Stimulated activated CD8-positive, alpha-beta memory T cell treated with anti-CD3 and anti-CD28 coated beads, Interleukin-4, amount 100 ng/mL, for 48 hours (primary cell): ENCODE data around the gene FAM222B.
A peak's percentile ranks its signal among the peaks of the same experiment; 100 is the strongest.
"Not testable (repeated sequence)": the region's sequence is repeated elsewhere in the genome, so short reads cannot be mapped to it uniquely, and the experiment has no call there.

Experiments used
- DNase-seq: peaks from one replicate; pipeline ENCODE4 v3.0.0-alpha.2; 2020

Gene FAM222B, protein sequence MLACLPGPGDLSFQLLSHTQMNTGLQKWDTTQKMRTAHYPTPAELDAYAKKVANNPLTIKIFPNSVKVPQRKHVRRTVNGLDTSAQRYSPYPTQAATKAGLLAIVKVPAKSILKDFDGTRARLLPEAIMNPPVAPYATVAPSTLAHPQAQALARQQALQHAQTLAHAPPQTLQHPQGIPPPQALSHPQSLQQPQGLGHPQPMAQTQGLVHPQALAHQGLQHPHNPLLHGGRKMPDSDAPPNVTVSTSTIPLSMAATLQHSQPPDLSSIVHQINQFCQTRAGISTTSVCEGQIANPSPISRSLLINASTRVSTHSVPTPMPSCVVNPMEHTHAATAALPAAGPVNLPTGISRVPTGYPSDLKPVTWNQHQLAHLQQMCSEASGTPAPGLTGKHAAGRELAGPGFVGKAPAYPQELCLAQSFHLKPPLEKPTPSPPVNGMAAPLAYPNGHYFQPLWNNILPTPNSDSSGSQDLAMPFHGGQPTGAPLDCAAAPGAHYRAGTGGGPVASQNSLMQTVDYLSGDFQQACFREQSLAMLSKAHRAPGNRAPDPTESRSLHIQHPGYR

GRCh38 chr17:28842282-28843012 is at the start of gene FAM222B:
TSS of gene FAM222B (minus strand) at chr17:28842790. CDS start at chr17:28766667, 76,123 bp downstream.
- peak; percentile 90 for DNase-seq

DNA sequence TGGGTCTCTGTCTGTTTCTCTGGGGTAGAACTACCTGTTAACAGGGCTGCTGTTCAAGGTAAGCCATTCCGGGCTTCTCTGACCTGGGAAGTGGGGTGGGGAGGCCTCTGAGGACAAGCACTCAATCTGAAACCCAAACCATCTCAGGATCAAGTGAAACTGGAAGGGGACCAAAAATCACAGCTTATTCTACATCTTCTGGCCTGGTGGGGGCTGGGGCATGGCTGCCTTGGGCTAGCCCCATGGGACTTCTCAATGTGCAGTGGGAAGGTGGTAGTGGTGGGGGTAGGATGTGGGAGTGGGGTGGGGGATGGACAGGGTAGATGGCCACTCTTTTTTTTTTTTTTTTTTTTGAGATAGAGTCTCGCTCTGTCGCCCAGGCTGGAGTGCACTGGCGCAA is 49.4 kb upstream of the FAM222B start:
- no peak for DNase-seq

DNA sequence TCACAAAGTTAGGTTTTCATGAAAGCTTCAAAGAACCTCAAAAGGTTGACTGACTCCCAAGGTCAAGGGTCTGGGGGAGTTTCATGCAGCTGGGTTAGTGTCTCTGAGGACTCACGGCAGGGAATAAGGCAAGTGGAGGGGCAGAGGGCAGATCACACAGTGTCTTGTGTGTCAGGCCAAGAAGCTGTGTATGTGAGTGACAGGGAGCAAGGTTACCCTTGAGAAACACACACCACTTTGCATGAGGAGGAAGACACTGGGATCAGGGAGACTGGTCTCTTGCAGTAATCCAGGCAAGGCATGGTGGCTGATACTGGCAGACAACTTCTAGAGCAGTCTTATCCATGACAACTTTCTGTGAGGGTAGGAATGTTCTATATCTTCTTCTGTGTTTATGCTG is 48.6 kb upstream of the FAM222B start:
- DNase-seq, result no peak

DNA sequence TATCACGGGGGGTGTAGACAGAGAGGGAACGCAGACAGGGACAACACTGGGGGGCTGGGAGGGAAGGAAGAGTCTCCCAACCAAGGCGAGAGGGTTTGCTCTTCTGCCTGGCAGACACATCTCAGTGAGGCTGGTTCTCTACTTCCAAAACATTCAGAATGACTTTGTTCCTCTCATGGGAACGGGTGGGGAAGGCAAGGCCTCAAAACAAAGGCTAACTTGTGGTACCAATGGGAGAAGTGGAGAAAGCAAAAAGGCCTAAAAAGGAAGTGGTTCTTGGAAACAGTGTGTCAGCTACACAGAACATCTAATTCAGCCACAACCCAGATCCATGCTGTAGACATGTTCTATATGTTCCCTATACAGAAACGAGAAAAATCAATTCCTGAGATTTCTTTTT is 47.4 kb upstream of the FAM222B start:
- DNase-seq, result no peak

GRCh38 chr17:28888832-28889231 is 46.2 kb upstream of the FAM222B start:
- no peak for DNase-seq

DNA sequence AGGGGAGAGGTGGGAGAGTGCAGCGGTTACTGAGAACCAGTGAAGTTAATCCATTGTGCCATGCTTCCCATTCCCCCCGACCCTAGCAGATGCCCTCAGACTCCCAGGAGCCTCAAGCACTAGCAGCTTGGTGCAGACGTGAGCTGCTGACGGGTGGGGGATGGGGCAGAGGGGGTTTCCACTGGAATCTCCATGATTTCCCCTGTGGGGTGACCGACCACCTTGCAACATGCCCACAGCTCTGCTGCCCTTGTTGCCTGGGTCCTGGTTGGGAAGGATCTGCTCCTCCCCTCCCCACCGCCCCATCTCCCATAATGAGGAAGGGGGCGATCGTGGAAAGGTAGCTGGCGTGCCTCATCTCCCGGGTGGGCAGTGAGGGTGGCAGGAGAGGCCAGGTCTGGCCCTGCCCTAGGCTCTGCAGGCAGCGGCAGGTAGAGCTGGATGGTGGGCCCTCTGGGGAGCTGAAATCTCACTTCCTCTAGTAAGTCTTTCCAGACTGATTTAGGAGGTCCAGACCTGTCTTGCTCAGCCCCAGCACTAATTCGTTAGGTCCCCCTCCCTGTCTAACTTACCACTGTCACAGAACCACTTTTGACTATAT is 45.4 kb upstream of the FAM222B start:
- no peak for DNase-seq

- DNase-seq, result no peak
Observed at GRCh38 chr17:28885951-28886350, 43.4 kb upstream of the FAM222B start.

GRCh38 chr17:28885363-28885762 is 42.8 kb upstream of the FAM222B start:
- no peak for DNase-seq

- no peak for DNase-seq
Observed at GRCh38 chr17:28883967-28884702, 41.5 kb upstream of the FAM222B start.

DNA sequence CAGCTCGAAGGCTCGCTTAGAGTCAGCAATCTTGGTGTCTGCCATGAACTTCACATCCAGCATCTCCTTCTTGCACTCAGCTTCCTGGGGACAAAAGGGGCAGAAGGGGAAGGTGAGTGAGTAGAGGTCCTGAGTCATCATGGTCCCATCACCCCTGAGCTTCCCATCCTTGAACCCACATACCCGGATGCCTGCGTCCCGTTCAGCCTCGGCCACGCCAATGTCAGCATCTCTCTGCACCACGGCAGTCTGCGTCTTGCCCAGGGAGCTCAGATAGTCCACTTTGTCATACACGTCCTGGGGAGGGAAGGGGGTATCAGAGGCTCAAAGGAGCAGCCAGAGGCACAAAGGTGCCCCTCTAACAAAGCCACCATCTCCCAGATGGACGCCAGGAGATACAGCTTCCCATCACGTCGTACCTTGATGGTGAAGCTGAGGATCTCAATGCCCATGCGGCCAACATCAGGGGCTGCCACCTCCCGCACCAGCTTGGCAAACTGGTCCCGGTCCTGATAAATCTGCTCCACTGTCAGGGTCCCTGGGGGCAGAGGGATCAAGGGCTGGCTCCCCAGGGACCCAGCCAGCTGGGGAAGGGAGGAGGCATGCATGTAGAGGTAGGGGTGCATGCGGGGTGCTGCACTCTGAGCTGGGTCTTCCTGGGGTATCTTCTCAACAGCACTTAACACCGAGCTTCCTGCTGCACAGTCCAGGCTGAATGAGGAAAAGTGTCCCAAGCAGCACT is 39.7 kb upstream of the FAM222B start:
- no peak for DNase-seq

DNA sequence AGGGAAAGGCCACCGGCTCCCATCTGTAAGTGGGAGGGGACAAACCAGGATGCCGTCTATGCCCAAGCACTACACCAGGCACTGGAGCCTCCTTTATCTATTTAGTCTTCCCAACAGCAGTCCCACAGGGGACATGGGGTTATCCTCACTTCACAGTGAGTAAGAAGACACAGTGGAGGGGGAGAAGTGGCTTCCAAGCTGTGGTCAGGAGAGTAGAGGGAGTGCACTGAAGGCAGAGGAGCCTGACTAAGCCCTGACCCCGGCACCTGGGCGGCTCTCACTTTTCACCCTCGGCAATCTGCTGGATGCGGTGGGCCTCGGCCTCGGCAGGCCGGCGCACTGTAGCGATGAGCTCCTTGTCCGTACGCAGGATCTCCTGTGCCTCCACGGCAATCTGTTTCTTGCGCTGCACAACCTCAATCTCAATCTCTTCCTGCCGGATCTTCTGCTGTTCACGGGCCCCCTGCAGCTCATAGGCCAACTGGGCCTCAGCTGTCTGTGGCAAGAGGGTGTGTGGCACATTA is 39.0 kb upstream of the FAM222B start:
- DNase-seq, result no peak

GRCh38 chr17:28880572-28880945 is 38.0 kb upstream of the FAM222B start:
- DNase-seq, result no peak

DNA sequence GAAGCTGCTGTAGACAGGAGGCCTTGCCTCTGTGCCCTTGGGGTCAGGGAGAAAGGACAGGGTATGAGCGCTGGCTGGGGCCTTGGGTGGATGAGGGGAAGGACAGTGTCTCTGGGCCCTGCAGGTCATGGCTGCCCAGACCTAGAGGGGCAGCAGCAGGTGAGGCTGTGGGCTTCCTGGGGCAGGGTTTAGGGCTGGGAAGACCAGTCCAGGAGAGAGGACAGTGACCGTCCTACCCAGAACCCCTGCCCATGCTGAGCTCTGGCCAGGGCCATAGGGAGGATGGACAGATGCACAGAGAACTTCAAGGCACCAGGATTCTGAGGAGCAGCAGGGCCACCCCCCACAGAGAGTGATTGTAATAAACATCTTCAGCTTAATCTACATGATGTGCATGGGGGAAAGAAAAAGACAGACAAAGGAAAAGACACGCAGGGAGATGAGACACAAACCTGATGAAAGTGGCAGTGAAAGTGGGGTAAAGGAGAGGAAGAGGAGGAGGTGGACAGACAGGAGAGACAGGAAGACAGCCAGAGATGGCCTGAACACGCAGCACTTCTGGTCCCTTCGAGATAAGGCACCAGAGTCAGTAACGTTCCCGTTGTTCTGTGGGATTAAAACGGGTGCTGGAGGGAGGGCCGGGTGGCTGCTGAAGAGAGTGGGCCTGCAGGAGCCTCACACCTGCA is 37.4 kb upstream of the FAM222B start:
- DNase-seq, result no peak

GRCh38 chr17:28878981-28879380 is 36.4 kb upstream of the FAM222B start:
- peak; percentile 38 for DNase-seq

DNA sequence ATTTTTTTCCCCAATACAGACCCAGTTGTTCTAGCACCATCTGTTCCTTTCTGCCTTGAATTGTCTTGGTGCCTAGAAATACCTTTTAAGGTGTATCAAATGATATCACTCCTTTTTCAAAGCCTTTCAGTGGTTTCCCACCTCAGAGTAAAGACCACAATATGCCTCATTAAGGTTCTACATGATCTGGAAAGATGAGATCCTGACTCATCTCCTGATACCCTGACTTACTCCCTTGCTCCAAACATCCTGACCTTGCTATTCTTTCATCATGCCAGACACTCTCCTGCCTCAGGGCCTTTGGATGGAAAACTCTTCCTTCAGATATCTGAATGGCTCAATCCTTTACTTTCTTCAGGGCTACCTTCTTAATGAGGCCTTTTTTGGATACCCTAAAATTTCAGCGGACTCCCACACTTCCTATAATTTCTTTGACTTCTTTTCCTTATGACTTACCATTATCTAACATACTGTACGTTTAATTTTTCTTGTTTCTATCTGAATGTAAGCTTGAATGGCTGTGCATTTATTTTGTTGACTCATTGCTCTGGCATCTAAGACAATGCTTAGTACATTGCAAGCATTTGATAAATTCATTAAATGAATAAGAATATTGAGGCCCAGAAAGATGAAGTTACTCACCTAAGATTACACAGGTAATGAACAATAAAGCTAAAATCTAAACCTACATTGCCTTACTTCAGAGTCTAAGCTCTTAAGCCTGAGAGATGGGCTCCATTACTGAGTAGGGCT is 35.7 kb upstream of the FAM222B start:
- no peak for DNase-seq

GRCh38 chr17:28877150-28877711 is 34.6 kb upstream of the FAM222B start:
- not testable (repeated sequence) for DNase-seq

- DNase-seq, result no peak
Observed at GRCh38 chr17:28875848-28876550, 33.4 kb upstream of the FAM222B start.

GRCh38 chr17:28874750-28875149 is 32.2 kb upstream of the FAM222B start:
- no peak for DNase-seq

DNA sequence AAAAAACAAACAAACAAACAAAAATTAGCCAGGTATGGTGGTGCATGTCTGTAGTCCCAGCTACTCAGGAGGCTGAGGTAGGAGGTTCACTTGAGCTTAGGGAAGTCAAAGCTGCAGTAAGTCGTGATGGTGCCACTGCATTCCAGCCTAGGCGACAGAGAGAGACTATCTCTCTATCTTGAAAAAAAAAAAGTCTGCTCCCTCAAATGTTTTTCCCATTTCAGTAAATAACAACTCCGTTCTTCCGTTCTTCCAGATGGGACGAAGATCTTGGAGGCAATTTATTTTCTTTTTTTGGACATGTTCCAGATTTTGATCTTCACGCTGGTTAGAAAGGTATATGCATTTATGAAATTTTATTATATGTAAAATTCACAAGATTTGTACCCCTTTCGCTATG is 31.2 kb upstream of the FAM222B start:
- no peak for DNase-seq
